Osteoblast (primary cell): ENCODE measurements around the gene NPEPPS. TPM values are rescaled to one million over a fixed set of nuclear protein-coding genes. Genes with fewer than 3 reads are reported as not detected.
A peak's percentile ranks its signal among the peaks of the same experiment; 100 is the strongest.

Experiments
- DNase-seq: peaks from one replicate; pipeline ENCODE4 v3.0.0; 2011; ENCODE audit warnings: low spot score, mixed read lengths; ENCODE audit not compliant: insufficient read length; ENCODE audit errors: missing footprints
- H2AFZ ChIP-seq: 2 replicates; pipeline ENCODE4 v1.6.0; 2011; ENCODE audit warnings: mild to moderate bottlenecking, low read length
- H3K27ac ChIP-seq: 2 replicates; pipeline ENCODE4 v1.5.1; 2011; ENCODE audit warnings: mild to moderate bottlenecking, low read depth, low read length, moderate library complexity
- H3K27me3 ChIP-seq: 2 replicates; pipeline ENCODE4 v1.6.0; 2012; ENCODE audit warnings: mild to moderate bottlenecking, control low read depth, inconsistent platforms, low read length, moderate library complexity; ENCODE audit not compliant: insufficient read depth
- H3K36me3 ChIP-seq: 2 replicates; pipeline ENCODE4 v1.5.1; 2011; ENCODE audit warnings: mild to moderate bottlenecking, low read length, control low read depth, moderate library complexity; ENCODE audit not compliant: insufficient read depth
- H3K4me1 ChIP-seq: 2 replicates; pipeline ENCODE4 v1.5.1; 2011; ENCODE audit warnings: mild to moderate bottlenecking, low read length, control low read depth, moderate library complexity; ENCODE audit not compliant: insufficient read depth
- H3K4me2 ChIP-seq: 2 replicates; pipeline ENCODE4 v1.6.0; 2011; ENCODE audit warnings: mild to moderate bottlenecking, low read length; ENCODE audit not compliant: insufficient read depth
- H3K4me3 ChIP-seq: fragments of 200-600 bp; sonication (generic); 3 replicates; pipeline ENCODE4 v1.5.1; 2012; ENCODE audit warnings: mild to moderate bottlenecking, low read length, inconsistent platforms; ENCODE audit not compliant: insufficient read depth
- H3K79me2 ChIP-seq: 2 replicates; pipeline ENCODE4 v1.6.0; 2012; ENCODE audit warnings: mild to moderate bottlenecking, low read length, control low read depth, inconsistent platforms; ENCODE audit not compliant: insufficient read depth
- H3K9me3 ChIP-seq: 2 replicates; pipeline ENCODE4 v1.5.1; 2011; ENCODE audit warnings: low read depth, low read length, control low read depth
- H4K20me1 ChIP-seq: 2 replicates; pipeline ENCODE4 v1.6.0; 2012; ENCODE audit warnings: mild to moderate bottlenecking, low read length, control low read depth; ENCODE audit not compliant: insufficient read depth
- CTCF ChIP-seq: IDR thresholded peaks from 2 replicates; pipeline ENCODE4 v1.5.1; 2011; ENCODE audit warnings: mild to moderate bottlenecking, low read depth, low read length, moderate library complexity; ENCODE audit errors: extremely low read depth
- total RNA-seq: library from RNA; depleted of rRNA; stranded (reverse); fragments of >200 nt; gene quantifications from 2 replicates; pipeline ENCODE4 v1.2.3, GENCODE V29; 2012

The NPEPPS gene
- total RNA-seq, 1 donor = 104 TPM

DNA sequence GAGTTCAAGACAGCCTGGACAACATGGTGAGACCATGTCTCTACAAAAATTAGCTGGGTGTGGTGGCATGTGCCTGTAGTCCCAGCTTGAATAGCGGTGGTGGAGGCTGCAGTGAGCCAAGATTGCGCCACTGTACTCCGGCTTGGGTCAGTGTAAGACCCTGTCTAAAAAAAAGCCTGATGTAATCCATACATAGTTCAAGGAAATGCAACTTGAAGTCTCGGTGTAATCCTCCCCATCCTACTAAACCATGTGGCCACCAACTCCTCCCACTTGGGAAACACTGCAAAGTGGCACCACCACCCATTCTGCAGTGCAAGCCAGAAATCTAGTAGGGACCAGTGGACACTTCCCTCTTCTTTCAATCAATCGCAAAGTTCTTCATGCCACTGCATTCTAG is 113.4 kb downstream of the NPEPPS start:
- TF ChIP-seq CTCF = no peak
- DNase-seq = no peak
- Histone ChIP-seq H3K4me2 (no peak overlapping the region), H3K79me2 (peaks cover 3% of the 10 kb centered on the region), H3K9me3 (no peaks in the 10 kb centered on the region), H3K4me1 (peaks cover 6% of the 10 kb centered on the region), H3K27ac (no peak overlapping the region), H3K36me3 (no peaks in the 10 kb centered on the region), H3K27me3 (no peaks in the 10 kb centered on the region), H2AFZ (no peak overlapping the region), H3K4me3 (no peak overlapping the region), H4K20me1 (no peaks in the 10 kb centered on the region)

- no peak for TF ChIP-seq CTCF
- peaks cover 44% of the 10 kb centered on the region for H3K79me2 ChIP-seq
- H3K27me3 ChIP-seq = no peaks in the 10 kb centered on the region
- no peaks in the 10 kb centered on the region for H3K9me3 ChIP-seq
- H3K4me1 ChIP-seq = peaks cover 23% of the 10 kb centered on the region
- peak within 1 kb of the TSS; percentile 84 for H3K4me3 ChIP-seq
- H2AFZ ChIP-seq = peak within 1 kb of the TSS; percentile 68
- H3K4me2 ChIP-seq = peak within 1 kb of the TSS; percentile 92
- peaks cover 32% of the 10 kb centered on the region for H3K36me3 ChIP-seq
- H3K27ac ChIP-seq = peak within 1 kb of the TSS; percentile 66
- peaks cover 31% of the 10 kb centered on the region for H4K20me1 ChIP-seq
- peak; percentile 98 for DNase-seq
Measured at GRCh38 chr17:47649153-47649971, 118.5 kb downstream of the NPEPPS start, which contains the start of gene KPNB1. TSS of gene KPNB1 (plus strand) at chr17:47649919. CDS start at chr17:47650245, 326 bp downstream.

DNA sequence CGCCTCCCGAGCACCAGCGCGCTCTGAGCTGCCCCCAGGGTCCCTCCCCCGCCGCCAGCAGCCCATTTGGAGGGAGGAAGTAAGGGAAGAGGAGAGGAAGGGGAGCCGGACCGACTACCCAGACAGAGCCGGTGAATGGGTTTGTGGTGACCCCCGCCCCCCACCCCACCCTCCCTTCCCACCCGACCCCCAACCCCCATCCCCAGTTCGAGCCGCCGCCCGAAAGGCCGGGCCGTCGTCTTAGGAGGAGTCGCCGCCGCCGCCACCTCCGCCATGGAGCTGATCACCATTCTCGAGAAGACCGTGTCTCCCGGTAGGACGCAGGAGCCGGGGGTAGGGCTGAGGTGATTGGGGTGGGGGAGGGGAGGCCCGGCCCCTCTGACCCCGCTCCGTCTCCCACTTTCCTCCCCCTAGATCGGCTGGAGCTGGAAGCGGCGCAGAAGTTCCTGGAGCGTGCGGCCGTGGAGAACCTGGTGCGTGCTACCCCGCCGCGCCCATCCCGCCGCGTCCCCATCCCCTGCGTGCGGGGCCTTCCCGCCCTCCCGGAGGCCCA is 119.1 kb downstream of the NPEPPS start:
- no peaks in the 10 kb centered on the region for H3K9me3 ChIP-seq
- no peak overlapping the region for H2AFZ ChIP-seq
- H4K20me1 ChIP-seq = peaks cover 38% of the 10 kb centered on the region
- peaks cover 26% of the 10 kb centered on the region for H3K4me1 ChIP-seq
- peaks cover 50% of the 10 kb centered on the region for H3K79me2 ChIP-seq
- H3K27me3 ChIP-seq = no peaks in the 10 kb centered on the region
- H3K27ac ChIP-seq = peak overlapping the region; percentile 48
- H3K4me2 ChIP-seq = peak overlapping the region; percentile 52
- H3K4me3 ChIP-seq = peak overlapping the region; percentile 84
- TF ChIP-seq CTCF = no peak
- peak; percentile 80 for DNase-seq
- peaks cover 39% of the 10 kb centered on the region for H3K36me3 ChIP-seq
